ENCODE measurements around the gene FHOD3. TPM values are rescaled to one million over a fixed set of nuclear protein-coding genes. Genes with fewer than 3 reads are reported as not detected.

FHOD3 gene
- total RNA-seq, 1 donor from 2014 or later, result 8.9 TPM

GRCh38 chr18:36329684-36330434, 32.3 kb downstream of the FHOD3 start:
- DNase-seq (ENCODE audit: low spot score), result no peak
- TF ChIP-seq CTCF (IDR thresholded peaks at IDR 0.05), result no peak
- peaks cover 1% of the 10 kb centered on the region for H3K36me3 Mint-ChIP-seq (ENCODE audit: low read depth)
- peaks cover 7% of the 10 kb centered on the region for H3K4me1 Mint-ChIP-seq (ENCODE audit: low read depth)
- H3K27ac Mint-ChIP-seq (ENCODE audit: unreplicated experiment), result no peak overlapping the region
- no peaks in the 10 kb centered on the region for H3K9me3 Mint-ChIP-seq (ENCODE audit: low read depth)
- H3K4me3 Mint-ChIP-seq (ENCODE audit: unreplicated experiment), result no peak overlapping the region
- peaks cover 10% of the 10 kb centered on the region for H3K27me3 Mint-ChIP-seq (ENCODE audit: low read depth)

- H3K27me3 Mint-ChIP-seq (ENCODE audit: low read depth), result peaks cover 10% of the 10 kb centered on the region
- no peak overlapping the region for H3K27ac Mint-ChIP-seq (ENCODE audit: unreplicated experiment)
- H3K4me1 Mint-ChIP-seq (ENCODE audit: low read depth), result peaks cover 7% of the 10 kb centered on the region
- DNase-seq (ENCODE audit: low spot score), result no peak
- H3K4me3 Mint-ChIP-seq (ENCODE audit: unreplicated experiment), result no peak overlapping the region
- no peaks in the 10 kb centered on the region for H3K9me3 Mint-ChIP-seq (ENCODE audit: low read depth)
- no peak for TF ChIP-seq CTCF (IDR thresholded peaks at IDR 0.05)
- peaks cover 1% of the 10 kb centered on the region for H3K36me3 Mint-ChIP-seq (ENCODE audit: low read depth)
Measured at GRCh38 chr18:36330435-36331052, 33.0 kb downstream of the FHOD3 start.

GRCh38 chr18:36331521-36331971, 34.0 kb downstream of the FHOD3 start:
- Mint-ChIP-seq H3K4me3 (ENCODE audit: unreplicated experiment) (no peak overlapping the region), H3K27me3 (ENCODE audit: low read depth) (peaks cover 6% of the 10 kb centered on the region), H3K4me1 (ENCODE audit: low read depth) (peaks cover 7% of the 10 kb centered on the region), H3K27ac (ENCODE audit: unreplicated experiment) (peak overlapping the region; percentile 75), H3K9me3 (ENCODE audit: low read depth) (no peaks in the 10 kb centered on the region), H3K36me3 (ENCODE audit: low read depth) (peaks cover 1% of the 10 kb centered on the region)
- DNase-seq (ENCODE audit: low spot score), result no peak
- no peak for TF ChIP-seq CTCF (IDR thresholded peaks at IDR 0.05)

- TF ChIP-seq CTCF (IDR thresholded peaks at IDR 0.05), result no peak
- Mint-ChIP-seq H3K27me3 (ENCODE audit: low read depth) (peaks cover 6% of the 10 kb centered on the region), H3K36me3 (ENCODE audit: low read depth) (peaks cover 1% of the 10 kb centered on the region), H3K9me3 (ENCODE audit: low read depth) (no peaks in the 10 kb centered on the region), H3K27ac (ENCODE audit: unreplicated experiment) (no peak overlapping the region), H3K4me3 (ENCODE audit: unreplicated experiment) (no peak overlapping the region), H3K4me1 (ENCODE audit: low read depth) (peaks cover 17% of the 10 kb centered on the region)
- no peak for DNase-seq (ENCODE audit: low spot score)
Measured at GRCh38 chr18:36333414-36333813, 35.9 kb downstream of the FHOD3 start.

GRCh38 chr18:36334798-36335197, 37.3 kb downstream of the FHOD3 start:
- no peak for TF ChIP-seq CTCF (IDR thresholded peaks at IDR 0.05)
- peaks cover 1% of the 10 kb centered on the region for H3K36me3 Mint-ChIP-seq (ENCODE audit: low read depth)

More at GRCh38 chr18:36334798-36335197, 37.3 kb downstream of the FHOD3 start:
- no peak overlapping the region for H3K4me3 Mint-ChIP-seq (ENCODE audit: unreplicated experiment)
- peaks cover 17% of the 10 kb centered on the region for H3K4me1 Mint-ChIP-seq (ENCODE audit: low read depth)
- no peak for DNase-seq (ENCODE audit: low spot score)
- H3K9me3 Mint-ChIP-seq (ENCODE audit: low read depth), result no peaks in the 10 kb centered on the region
- no peak overlapping the region for H3K27ac Mint-ChIP-seq (ENCODE audit: unreplicated experiment)
- peaks cover 3% of the 10 kb centered on the region for H3K27me3 Mint-ChIP-seq (ENCODE audit: low read depth)

Data from chondrocyte (in vitro differentiated cells).